K562 (cell line): ENCODE measurements around the gene CD9. TPM values are rescaled to one million over a fixed set of nuclear protein-coding genes. Genes with fewer than 3 reads are reported as not detected.

Source experiments
- ATAC-seq: fragments of 200-7000 bp; cut with Tn5 transposase; 3 replicates; pipeline ENCODE4 v1.9.1; 2020; ENCODE audit warnings: moderate library complexity
- BruUV-seq: library from RNA; stranded (reverse); fragments of 400-500 nt; replicated peaks from 2 replicates; lab custom pipeline; 2021; lab: Mats Ljungman, UMichigan
- CTCF ChIA-PET: fragments of 300-600 bp; formaldehyde crosslinking; extraction: SDS; loops from one replicate; lab custom pipeline; 2021; ENCODE audit warnings: low intra/inter-chr PET ratio; lab: Yijun Ruan, JAX
- POLR2A ChIA-PET: fragments of 300-600, 350-650 bp; sonication (Branson Sonifier 250); formaldehyde crosslinking; extraction: SDS; loops from one replicate; lab custom pipeline; 2021; ENCODE audit warnings: antibody characterized with exemption, inconsistent platforms; lab: Yijun Ruan, JAX
- DNase-seq, 4 experiments: peaks; one replicate each; pipeline versions ENCODE4 v3.0.0 to v3.0.0-alpha.2; 2011 to 2018; ENCODE audit warnings: low spot score in 3 of 4, mixed read lengths in 3 of 4; ENCODE audit errors: extremely low read depth in 1 of 4
- FAIRE-seq: peaks from 2 replicates; lab custom pipeline; 2011; peaks lifted over from hg19 to GRCh38; lab: Jason Lieb, UNC
- H2AFZ ChIP-seq: 2 replicates; pipeline ENCODE4 v1.6.0; 2011; ENCODE audit warnings: low read depth, low read length, control low read depth, inconsistent platforms
- H3K27ac ChIP-seq: fragments of 200-600 bp; 3 replicates; pipeline ENCODE4 v1.8.0; 2011; ENCODE audit warnings: low read depth, mild to moderate bottlenecking, control low read depth, inconsistent platforms, low read length, moderate library complexity, mixed read lengths; ENCODE audit errors: extremely low read depth
- H3K27me3 ChIP-seq, 2 experiments: fragments of 300-600 bp in 1 of 2; 2 replicates in 1 of 2; 3 replicates in 1 of 2; pipeline versions ENCODE4 v1.6.0 to v1.8.0; 2011; ENCODE audit warnings: inconsistent platforms in 2 of 2, low read length in 2 of 2, mild to moderate bottlenecking in 1 of 2, mixed read lengths in 1 of 2, moderate library complexity in 1 of 2; ENCODE audit not compliant: control insufficient read depth in 2 of 2, insufficient read depth in 2 of 2
- H3K36me3 ChIP-seq: fragments of 300-600 bp; 3 replicates; pipeline ENCODE4 v1.8.0; 2011; ENCODE audit warnings: mild to moderate bottlenecking, low read length, inconsistent platforms; ENCODE audit not compliant: control insufficient read depth, insufficient read depth
- H3K4me1 ChIP-seq, 2 experiments: fragments of 200-600 bp in 1 of 2; replicated peaks in 1 of 2; 2 replicates in 1 of 2; 3 replicates in 1 of 2; pipeline versions ENCODE4 v1.5.1 to v1.8.0; 2011; ENCODE audit warnings: inconsistent platforms in 2 of 2, low read length in 2 of 2, mild to moderate bottlenecking in 1 of 2, mixed read lengths in 1 of 2, moderate library complexity in 1 of 2; ENCODE audit not compliant: control insufficient read depth in 2 of 2, insufficient read depth in 2 of 2
- H3K4me2 ChIP-seq: 2 replicates; pipeline ENCODE4 v1.6.1; 2011; ENCODE audit warnings: low read length, control low read depth, inconsistent platforms, mixed read lengths; ENCODE audit not compliant: insufficient read depth
- H3K4me3 ChIP-seq: fragments of 200-600 bp; sonication (generic), shearing (Covaris generic); 2 replicates; pipeline ENCODE4 v1.5.1; 2016; ENCODE audit warnings: control low read depth, inconsistent platforms
- H3K79me2 ChIP-seq: fragments of 200-600 bp; 3 replicates; pipeline ENCODE4 v1.8.0; 2011; ENCODE audit warnings: low read length, inconsistent platforms; ENCODE audit not compliant: control insufficient read depth, insufficient read depth
- H3K9ac ChIP-seq, 2 experiments: 2 replicates each; pipeline versions ENCODE4 v1.6.0 to v1.6.1; 2011; ENCODE audit warnings: low read depth in 2 of 2, low read length in 2 of 2, control low read depth in 1 of 2, inconsistent platforms in 1 of 2, mild to moderate bottlenecking in 1 of 2, mixed read lengths in 1 of 2; ENCODE audit not compliant: insufficient read depth in 1 of 2
- H3K9me1 ChIP-seq: one replicate; pipeline ENCODE4 v1.6.0; 2011; ENCODE audit warnings: inconsistent platforms, mild to moderate bottlenecking, low read length, moderate library complexity; ENCODE audit not compliant: control insufficient read depth, insufficient read depth
- H3K9me3 ChIP-seq: replicated peaks from 2 replicates; pipeline ENCODE4 v1.5.1; 2011; ENCODE audit warnings: low read depth, low read length, inconsistent platforms; ENCODE audit not compliant: control insufficient read depth, insufficient read depth
- H4K20me1 ChIP-seq: replicated peaks from 2 replicates; pipeline ENCODE4 v1.6.1; 2011; ENCODE audit warnings: low read length, inconsistent platforms, mixed read lengths; ENCODE audit not compliant: control insufficient read depth, insufficient read depth
- BCL6 ChIP-seq: fragments of 250-450 bp; sonication (Bioruptor Pico); IDR thresholded peaks from 2 replicates; pipeline ENCODE4 v1.4.0; 2020
- IFI16 ChIP-seq: fragments of 250-450 bp; sonication (Bioruptor Pico); IDR thresholded peaks from 2 replicates; pipeline ENCODE4 v2.1.2; 2022; ENCODE audit warnings: mild to moderate bottlenecking, inconsistent platforms
- KLF13 ChIP-seq: fragments of 450-650 bp; IDR thresholded peaks from 2 replicates; pipeline ENCODE4 v1.6.1; 2016; ENCODE audit warnings: missing genetic modification characterization, low read depth, mild to moderate bottlenecking, missing compliant biosample characterization, moderate library complexity, borderline replicate concordance
- MAFG ChIP-seq: fragments of 450-650 bp; conservative IDR thresholded peaks from 2 replicates; pipeline ENCODE4 v1.6.1; 2016; ENCODE audit warnings: missing genetic modification characterization, missing compliant biosample characterization
- MAZ ChIP-seq, 2 experiments: fragments of 450-650 bp in 1 of 2; sonication (generic) in 1 of 2; formaldehyde crosslinking; IDR thresholded peaks in 1 of 2; conservative IDR thresholded peaks in 1 of 2; 2 replicates each; pipeline versions ENCODE4 v1.4.0 to v1.5.0; 2020; ENCODE audit warnings: mild to moderate bottlenecking in 1 of 2, missing genetic modification reagents in 1 of 2
- NFIC ChIP-seq: fragments of 450-650 bp; IDR thresholded peaks from 2 replicates; pipeline ENCODE4 v1.6.1; 2017; ENCODE audit warnings: mild to moderate bottlenecking, inconsistent platforms
- PTRF ChIP-seq: fragments of 450-650 bp; IDR thresholded peaks from 2 replicates; pipeline ENCODE4 v1.6.1; 2016; ENCODE audit warnings: mild to moderate bottlenecking, missing genetic modification characterization, missing compliant biosample characterization
- SREBF1 ChIP-seq: fragments of 150-350 bp; IDR thresholded peaks from 2 replicates; pipeline ENCODE4 v1.6.1; 2014; ENCODE audit warnings: antibody characterized with exemption, low read depth, low read length, borderline replicate concordance
- ZFP36 ChIP-seq: fragments of 150-350 bp; IDR thresholded peaks from 2 replicates; pipeline ENCODE4 v1.6.1; 2018; ENCODE audit warnings: low read length, low read depth; ENCODE audit not compliant: partially characterized antibody
- ZHX1 ChIP-seq: fragments of 150-350 bp; conservative IDR thresholded peaks from 2 replicates; pipeline ENCODE4 v1.6.1; 2014; ENCODE audit warnings: low read length
- ZNF239 ChIP-seq: fragments of 250-450 bp; sonication (Bioruptor Pico); IDR thresholded peaks from 2 replicates; pipeline ENCODE4 v1.4.0; 2020; ENCODE audit warnings: mild to moderate bottlenecking
- ZNF785 ChIP-seq: fragments of 250-450 bp; sonication (Bioruptor Pico); IDR thresholded peaks from 2 replicates; pipeline ENCODE4 v1.4.0; 2020; ENCODE audit warnings: mild to moderate bottlenecking
- WGBS: fragments of 100-300 bp; shearing (Covaris generic); methylation state at CpG from one replicate; pipeline ENCODE4 v1.1.6; 2016; ENCODE audit warnings: low coverage, mixed read lengths; ENCODE audit not compliant: insufficient coverage; ENCODE audit errors: missing lambda C conversion rate; 5-methylcytosine and 5-hydroxymethylcytosine counted together
- in situ Hi-C: fragments of 300-500 bp; cut with MboI; formaldehyde crosslinking; loops from 4 replicates; pipeline ENCODE4 v1.15.0; 2018; ENCODE audit warnings: inconsistent platforms, mixed read lengths
- intact Hi-C: fragments of 100-400 bp; cut with micrococcal nuclease; formaldehyde crosslinking; loops from 2 replicates; pipeline ENCODE4 v1.14.2; 2022
- polyA plus RNA-seq, 8 experiments: library from polyadenylated mRNA; depleted of rRNA in 4 of 8; stranded (reverse) in 5 of 8; unstranded in 3 of 8; fragments of >200 nt; fragmentation: Nextera tagmentation in 2 of 8; fragmentation: Illumina TruSeq in 1 of 8; extraction: Ambion mirVana in 2 of 8; extraction: Trizol in 1 of 8; gene quantifications; 2 replicates each; pipeline versions ENCODE4 v1.2.1 to v1.2.3, GENCODE V29; 2011 to 2014; ENCODE audit warnings: inconsistent platforms in 1 of 8, missing spikeins in 1 of 8
- total RNA-seq, 7 experiments: library from RNA; depleted of rRNA in 6 of 7; stranded (reverse); fragments of >200 nt in 6 of 7; fragmentation: Illumina TruSeq in 2 of 7; extraction: Trizol in 2 of 7; gene quantifications; 2 replicates each; pipeline versions ENCODE4 v1.2.1 to v1.2.3, GENCODE V29; 2011 to 2021; ENCODE audit warnings: low replicate concordance in 1 of 7
- TF ChIP-seq, protein P1 (sequence below): sonication (generic); formaldehyde crosslinking; IDR thresholded peaks from 2 replicates; pipeline ENCODE4 v1.8.0; 2023; ENCODE audit warnings: mild to moderate bottlenecking, missing genetic modification reagents

Gene CD9
- total and polyA plus RNA-seq, 9 of the 15 experiments (the other 6 are each of a cell fraction or from before 2014, with no cell fraction given) = 0.43 to 5.6 (median 0.62) TPM

- no peak overlapping the region for H3K4me2 ChIP-seq
- no peak overlapping the region; a peak in 1 of 4 replicates for H3K9ac ChIP-seq
- FAIRE-seq (no peak), DNase-seq (no peak), ATAC-seq (no peak)
- no peaks in the 10 kb centered on the region for H4K20me1 ChIP-seq
- ChIA-PET CTCF (no interaction called here), POLR2A (interaction anchor here (0.7 to 1.1 kb wide), 2 partner anchors 7 to 9 kb away, joined by 3 read pairs; no protein-coding TSS in a partner anchor)
- intact Hi-C loops (no loop called here), in situ Hi-C loops (no loop called here)
- no TSS peak for BruUV-seq
- H3K9me1 ChIP-seq = no peaks in the 10 kb centered on the region
- H3K36me3 ChIP-seq = no peaks in the 10 kb centered on the region
- H2AFZ ChIP-seq = no peak overlapping the region
- no peaks in the 10 kb centered on the region for H3K4me1 ChIP-seq
- H3K27ac ChIP-seq = no peak overlapping the region
- 7% methylated on average over 14 of the region's 14 CpGs for WGBS
- H3K4me3 ChIP-seq = no peak overlapping the region
- H3K9me3 ChIP-seq = no peaks in the 10 kb centered on the region
- H3K79me2 ChIP-seq = no peaks in the 10 kb centered on the region
- peaks cover 10 to 67% of the 10 kb centered on the region in 2 experiments for H3K27me3 ChIP-seq
- TF ChIP-seq SREBF1 (no peak), NFIC (no peak), PTRF (tag) (no peak), ZNF785 (CRISPR knock-in tag) (no peak), MAZ (CRISPR knock-in tag; conservative IDR thresholded peaks at IDR 0.05 in 1 of 2, IDR thresholded peaks at IDR 0.05 in 1 of 2) (no peak), ZHX1 (no peak), BCL6 (CRISPR knock-in tag) (no peak), ZNF239 (CRISPR knock-in tag) (no peak), IFI16 (CRISPR knock-in tag) (no peak), ZFP36 (no peak), KLF13 (tag) (no peak), MAFG (tag) (no peak)
- TF ChIP-seq, protein P1, sequence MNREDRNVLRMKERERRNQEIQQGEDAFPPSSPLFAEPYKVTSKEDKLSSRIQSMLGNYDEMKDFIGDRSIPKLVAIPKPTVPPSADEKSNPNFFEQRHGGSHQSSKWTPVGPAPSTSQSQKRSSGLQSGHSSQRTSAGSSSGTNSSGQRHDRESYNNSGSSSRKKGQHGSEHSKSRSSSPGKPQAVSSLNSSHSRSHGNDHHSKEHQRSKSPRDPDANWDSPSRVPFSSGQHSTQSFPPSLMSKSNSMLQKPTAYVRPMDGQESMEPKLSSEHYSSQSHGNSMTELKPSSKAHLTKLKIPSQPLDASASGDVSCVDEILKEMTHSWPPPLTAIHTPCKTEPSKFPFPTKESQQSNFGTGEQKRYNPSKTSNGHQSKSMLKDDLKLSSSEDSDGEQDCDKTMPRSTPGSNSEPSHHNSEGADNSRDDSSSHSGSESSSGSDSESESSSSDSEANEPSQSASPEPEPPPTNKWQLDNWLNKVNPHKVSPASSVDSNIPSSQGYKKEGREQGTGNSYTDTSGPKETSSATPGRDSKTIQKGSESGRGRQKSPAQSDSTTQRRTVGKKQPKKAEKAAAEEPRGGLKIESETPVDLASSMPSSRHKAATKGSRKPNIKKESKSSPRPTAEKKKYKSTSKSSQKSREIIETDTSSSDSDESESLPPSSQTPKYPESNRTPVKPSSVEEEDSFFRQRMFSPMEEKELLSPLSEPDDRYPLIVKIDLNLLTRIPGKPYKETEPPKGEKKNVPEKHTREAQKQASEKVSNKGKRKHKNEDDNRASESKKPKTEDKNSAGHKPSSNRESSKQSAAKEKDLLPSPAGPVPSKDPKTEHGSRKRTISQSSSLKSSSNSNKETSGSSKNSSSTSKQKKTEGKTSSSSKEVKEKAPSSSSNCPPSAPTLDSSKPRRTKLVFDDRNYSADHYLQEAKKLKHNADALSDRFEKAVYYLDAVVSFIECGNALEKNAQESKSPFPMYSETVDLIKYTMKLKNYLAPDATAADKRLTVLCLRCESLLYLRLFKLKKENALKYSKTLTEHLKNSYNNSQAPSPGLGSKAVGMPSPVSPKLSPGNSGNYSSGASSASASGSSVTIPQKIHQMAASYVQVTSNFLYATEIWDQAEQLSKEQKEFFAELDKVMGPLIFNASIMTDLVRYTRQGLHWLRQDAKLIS (CRISPR knock-in tag) = no peak
Observed at GRCh38 chr12:6211421-6211869, 11.2 kb downstream of the CD9 start.
